A549 treated with Hydrocortisone at 1 μM for 4 hours (cell line): Measurements from ENCODE around the gene DCUN1D2. TPM values are rescaled to one million over a fixed set of nuclear protein-coding genes. Genes with fewer than 3 reads are reported as not detected.

Source experiments
- total RNA-seq: library from RNA; stranded (reverse); fragments of 200-300 nt; extraction: Qiagen RNA extraction; gene quantifications from 5 replicates; pipeline ENCODE4 v1.2.3, GENCODE V29; 2022

DCUN1D2 gene
- total RNA-seq, result 8.7 to 11.1 TPM (median 9.7 TPM) in 5 replicates

DNA sequence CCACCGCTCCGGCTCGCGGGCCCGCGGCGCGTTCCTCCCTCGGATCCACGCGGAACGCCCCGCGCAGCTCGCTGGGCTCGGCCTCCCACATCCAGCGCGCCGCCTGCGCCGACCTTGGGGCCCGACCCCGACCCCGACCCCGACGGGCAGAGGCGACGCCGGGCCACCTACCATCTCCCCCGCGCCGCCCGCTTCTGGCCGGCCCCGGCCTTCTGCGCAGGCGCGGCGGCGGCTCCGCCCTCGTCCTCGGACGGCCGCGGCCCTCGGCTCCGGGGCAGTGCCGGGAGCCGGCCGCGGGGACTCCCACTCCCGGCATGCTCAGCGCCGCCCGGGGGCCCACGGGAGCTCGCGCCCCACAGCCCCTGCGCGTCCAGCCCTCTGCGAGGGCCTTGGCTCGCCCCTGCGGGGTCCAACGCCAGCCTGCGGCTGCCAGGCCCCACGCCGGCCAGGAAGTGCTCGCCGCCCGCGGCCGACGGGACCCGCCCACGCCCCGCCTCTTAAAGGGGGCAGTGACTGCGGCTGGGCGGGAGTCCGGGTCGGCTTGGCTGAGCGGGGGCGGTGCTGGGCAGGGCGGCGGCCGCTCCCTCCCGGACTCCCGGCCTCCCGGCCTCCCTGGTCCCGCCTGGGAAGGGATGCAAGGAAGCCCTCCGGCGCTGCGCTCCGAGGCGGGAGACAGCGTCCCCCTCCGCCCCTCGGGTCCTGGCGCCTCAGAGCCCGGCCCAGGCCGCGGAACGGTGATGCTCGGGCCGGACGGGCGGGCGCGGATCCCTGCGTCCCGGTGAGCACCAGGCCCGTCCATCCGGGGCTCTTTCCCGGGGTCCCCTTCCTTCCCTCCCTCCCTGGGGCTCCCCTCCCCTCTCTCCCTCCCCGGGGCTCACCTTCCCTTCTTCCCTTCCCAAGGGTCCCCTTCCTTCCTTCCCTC, at the start of gene DCUN1D2:
Gene DCUN1D2 (minus strand): TSS at position 216 of the 922 bp plus-strand sequence. CDS start 42 bp downstream, at position 174.

DNA sequence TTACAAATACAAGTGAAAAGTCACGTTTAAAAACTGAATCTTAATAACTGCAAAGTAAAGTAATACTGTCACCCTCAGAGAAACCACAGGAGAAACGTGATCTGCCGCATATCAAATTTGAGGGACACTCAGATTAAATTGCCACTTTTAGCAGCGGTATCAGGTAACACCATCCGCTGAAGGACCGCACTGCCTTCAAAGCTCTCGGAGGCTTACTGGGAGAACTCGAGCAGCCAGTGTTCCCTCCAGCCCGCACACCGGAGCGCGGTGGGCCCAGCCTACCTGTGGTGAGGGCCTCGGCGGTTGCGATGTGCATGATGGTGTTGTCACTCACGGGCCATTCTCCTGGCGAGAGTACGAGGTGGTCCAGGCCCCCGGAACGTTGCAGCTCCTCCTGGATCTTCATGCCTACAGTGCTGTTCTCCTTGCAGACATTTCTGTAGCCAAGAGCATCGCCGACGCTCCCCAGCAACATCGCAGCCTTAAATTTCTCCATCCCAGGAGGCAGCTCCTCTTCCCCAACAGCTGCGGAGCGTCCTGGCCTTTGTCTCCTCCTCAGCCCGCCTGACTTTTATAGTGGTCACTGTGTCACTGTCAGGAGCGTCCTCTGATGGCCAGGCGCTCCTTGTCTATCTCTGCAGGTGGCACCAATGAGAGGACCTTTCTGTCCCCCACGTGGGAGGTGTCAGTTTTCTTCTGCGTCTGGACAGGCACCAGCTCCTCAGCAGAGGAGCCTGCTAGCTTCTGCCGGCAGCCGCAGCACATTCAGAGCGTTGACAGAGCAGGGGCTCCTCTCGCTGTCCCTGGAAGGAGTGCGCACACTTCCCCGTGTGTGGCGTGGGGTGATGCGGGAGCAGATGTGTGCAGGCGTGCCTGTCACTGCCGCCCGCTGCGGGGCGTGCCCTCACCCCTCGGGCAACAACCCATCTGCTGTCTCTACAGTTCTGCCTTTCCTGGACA, 37.3 kb downstream of the DCUN1D2 start, which contains the start of gene ADPRHL1:
Gene ADPRHL1 (minus strand): TSS at position 547 of the 960 bp plus-strand sequence. CDS start 51 bp downstream, at position 496.

Other genes with a start within 250 kb of the DCUN1D2 start
- gene LAMP1, start 193.5 kb downstream of the DCUN1D2 start, total RNA-seq, result 82.9 to 92.9 TPM (median 89.0 TPM) in 5 replicates
- gene GRTP1, start 126.6 kb downstream of the DCUN1D2 start, total RNA-seq, result 1.7 to 2.2 TPM (median 2.0 TPM) in 5 replicates
- 14.4 to 18.4 TPM (median 14.5 TPM) in 5 replicates for gene ADPRHL1, start 37.2 kb downstream of the DCUN1D2 start, total RNA-seq
- gene TFDP1, start 94.0 kb upstream of the DCUN1D2 start, total RNA-seq, result 99.8 to 106 TPM (median 103 TPM) in 5 replicates
- not detected in 5 replicates for gene ATP4B, start 167.5 kb upstream of the DCUN1D2 start, total RNA-seq
- gene GRK1, start 176.5 kb upstream of the DCUN1D2 start, total RNA-seq, result 0.03 TPM in 1 of 5 replicates, not detected in the others